OCI-LY1 (cell line): Measurements from ENCODE around the gene PABPC3.

Experiments
- EZH2 ChIP-seq: fragments of 200-600 bp; sonication (generic), shearing (Covaris generic); IDR thresholded peaks from 2 replicates; pipeline ENCODE4 v1.8.0; 2017; ENCODE audit warnings: borderline replicate concordance, mixed run types, mild to moderate bottlenecking, antibody characterized with exemption, low read length, moderate library complexity, mixed read lengths
- TF ChIP-seq, protein P1 (sequence below): fragments of 200-600 bp; sonication (generic), shearing (Covaris generic); IDR thresholded peaks from 2 replicates; pipeline ENCODE4 v1.5.1; 2017; ENCODE audit warnings: mild to moderate bottlenecking, antibody characterized with exemption, low read length, moderate library complexity, mixed read lengths

GRCh38 chr13:25062479-25062878 is 33.5 kb upstream of the PABPC3 start:
- TF ChIP-seq, protein P1, sequence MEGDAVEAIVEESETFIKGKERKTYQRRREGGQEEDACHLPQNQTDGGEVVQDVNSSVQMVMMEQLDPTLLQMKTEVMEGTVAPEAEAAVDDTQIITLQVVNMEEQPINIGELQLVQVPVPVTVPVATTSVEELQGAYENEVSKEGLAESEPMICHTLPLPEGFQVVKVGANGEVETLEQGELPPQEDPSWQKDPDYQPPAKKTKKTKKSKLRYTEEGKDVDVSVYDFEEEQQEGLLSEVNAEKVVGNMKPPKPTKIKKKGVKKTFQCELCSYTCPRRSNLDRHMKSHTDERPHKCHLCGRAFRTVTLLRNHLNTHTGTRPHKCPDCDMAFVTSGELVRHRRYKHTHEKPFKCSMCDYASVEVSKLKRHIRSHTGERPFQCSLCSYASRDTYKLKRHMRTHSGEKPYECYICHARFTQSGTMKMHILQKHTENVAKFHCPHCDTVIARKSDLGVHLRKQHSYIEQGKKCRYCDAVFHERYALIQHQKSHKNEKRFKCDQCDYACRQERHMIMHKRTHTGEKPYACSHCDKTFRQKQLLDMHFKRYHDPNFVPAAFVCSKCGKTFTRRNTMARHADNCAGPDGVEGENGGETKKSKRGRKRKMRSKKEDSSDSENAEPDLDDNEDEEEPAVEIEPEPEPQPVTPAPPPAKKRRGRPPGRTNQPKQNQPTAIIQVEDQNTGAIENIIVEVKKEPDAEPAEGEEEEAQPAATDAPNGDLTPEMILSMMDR = peak; percentile 44
- no peak for TF ChIP-seq EZH2
